HG02763 (cell line): ENCODE results near the gene UNC80.

Experiments
- ATAC-seq: cut with Tn5 transposase; IDR thresholded peaks from one replicate; pipeline ENCODE4 v1.9.1; 2021; ENCODE audit warnings: mild to moderate bottlenecking, moderate library complexity; ENCODE audit not compliant: unreplicated experiment

Gene UNC80

GRCh38 chr2:209908511-209908910, 136.9 kb downstream of the UNC80 start:
- no peak for ATAC-seq

DNA sequence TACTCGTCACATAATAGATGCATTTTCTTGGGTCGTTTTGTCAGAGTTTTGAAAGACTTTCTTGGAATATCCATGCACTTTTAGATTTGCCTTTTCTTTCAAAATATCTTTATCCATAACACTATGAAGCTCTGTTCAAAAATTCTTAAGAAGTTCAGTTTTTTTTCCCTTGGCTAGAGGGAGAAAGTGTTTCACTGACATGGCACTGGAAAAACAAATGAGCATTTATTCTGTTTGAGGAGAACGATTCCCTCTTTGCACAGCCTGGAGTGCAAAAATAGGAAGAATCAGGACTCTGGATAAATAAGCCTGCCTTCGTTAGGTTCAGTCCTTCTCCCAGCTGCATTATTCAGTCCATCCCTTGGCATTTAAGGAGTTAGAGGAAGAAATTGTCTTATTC, 139.9 kb downstream of the UNC80 start:
- ATAC-seq = no peak

DNA sequence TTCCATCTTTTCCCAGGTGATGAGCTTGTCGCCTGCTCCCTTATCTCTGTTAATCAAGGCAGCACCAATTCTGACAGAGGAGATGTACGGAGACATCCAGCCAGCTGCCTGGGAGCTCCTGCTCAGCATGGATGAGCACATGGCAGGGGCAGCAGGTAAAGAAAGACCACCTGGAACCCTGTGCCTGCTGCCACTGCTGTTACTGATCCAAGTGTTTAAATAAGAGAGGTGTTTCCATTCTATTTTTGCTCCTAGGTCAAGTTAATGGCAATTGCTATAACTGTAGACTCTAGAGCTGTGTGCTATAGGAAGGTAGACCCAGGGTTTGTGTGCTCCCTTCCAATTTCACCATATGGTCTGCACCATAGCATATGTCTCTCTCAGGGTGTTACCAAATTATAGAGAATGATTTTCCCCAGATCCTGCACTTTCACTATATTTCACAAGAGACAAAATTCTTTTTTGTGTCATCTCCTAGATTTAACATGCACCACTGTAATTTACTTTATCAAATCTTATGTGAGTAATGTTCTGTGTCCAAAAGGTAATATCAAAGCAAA, 142.2 kb downstream of the UNC80 start:
- ATAC-seq = no peak

DNA sequence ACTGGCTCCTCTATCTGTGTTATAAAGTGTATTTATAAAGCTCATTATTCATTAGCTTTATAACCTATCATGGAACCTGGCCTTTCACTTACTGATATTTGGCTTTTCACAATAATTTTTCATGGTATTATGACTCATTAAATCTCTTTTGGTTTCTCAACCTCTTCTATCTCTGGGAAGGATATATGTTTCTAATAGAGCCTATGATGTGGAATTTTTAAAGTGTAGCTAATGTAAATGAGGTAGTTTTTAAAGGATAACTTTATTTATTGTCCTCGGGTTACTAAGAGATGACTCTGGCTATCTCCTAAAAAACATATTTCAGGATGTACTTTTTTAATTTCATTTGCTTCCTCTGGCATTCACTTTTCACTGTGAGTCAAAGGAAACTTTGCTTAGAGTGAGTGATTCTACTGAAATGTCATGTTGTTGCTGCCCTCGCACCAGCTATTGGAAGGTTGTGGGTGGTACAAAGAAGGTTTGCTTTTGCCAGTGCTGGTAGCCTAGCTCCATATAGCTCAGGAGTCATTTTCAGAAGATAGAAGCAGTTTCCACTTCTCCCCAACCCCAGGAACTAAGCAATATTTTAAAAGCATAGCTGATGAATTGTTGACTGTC, 145.6 kb downstream of the UNC80 start:
- no peak for ATAC-seq

DNA sequence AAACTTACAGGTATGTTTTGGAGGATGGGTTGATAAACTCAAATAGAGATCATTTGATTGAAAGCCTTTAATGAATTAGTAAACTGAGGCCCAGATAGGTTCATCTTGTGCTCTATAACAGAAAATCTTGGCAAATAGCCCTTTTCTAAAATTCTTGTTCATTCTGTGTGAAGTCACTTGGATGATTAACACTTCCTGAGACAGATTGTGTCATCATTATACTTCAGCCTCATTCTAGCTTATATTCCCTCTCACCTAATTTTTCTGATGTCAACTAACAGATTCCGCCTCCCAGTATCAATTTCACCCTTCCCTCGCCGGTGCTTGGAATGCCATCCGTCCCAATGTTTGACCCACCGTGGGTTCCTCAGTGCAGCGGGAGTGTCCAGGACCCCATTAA, 146.6 kb downstream of the UNC80 start:
- ATAC-seq = no peak

- ATAC-seq = no peak
These were observed 150.5 kb downstream of the UNC80 start for GRCh38 chr2:209922116-209922515.

GRCh38 chr2:209929369-209929768, 157.7 kb downstream of the UNC80 start:
- no peak for ATAC-seq

GRCh38 chr2:209933499-209934483, 162.2 kb downstream of the UNC80 start:
- no peak for ATAC-seq

- ATAC-seq = no peak
These were observed 164.6 kb downstream of the UNC80 start for GRCh38 chr2:209936106-209936666.

DNA sequence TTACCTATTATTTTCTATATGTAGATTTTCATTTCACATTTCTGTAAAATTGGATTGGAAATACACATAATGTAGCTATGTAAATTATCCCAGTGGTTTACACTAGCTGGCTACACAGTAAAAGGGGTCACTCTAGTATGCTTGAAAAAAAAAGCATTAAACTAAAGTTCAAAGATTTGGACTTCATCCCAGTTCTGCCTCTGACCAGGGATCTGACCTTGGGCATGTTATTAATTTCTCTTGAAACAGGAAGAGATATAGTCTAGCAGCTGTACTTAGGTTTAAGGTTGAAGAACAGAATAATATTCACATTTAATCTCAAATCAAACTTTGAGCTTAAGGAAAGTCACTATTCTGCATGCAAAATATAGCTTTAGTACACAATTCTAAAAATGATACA, 166.3 kb downstream of the UNC80 start:
- no peak for ATAC-seq

- ATAC-seq = no peak
These were observed 167.3 kb downstream of the UNC80 start for GRCh38 chr2:209938906-209939305.

DNA sequence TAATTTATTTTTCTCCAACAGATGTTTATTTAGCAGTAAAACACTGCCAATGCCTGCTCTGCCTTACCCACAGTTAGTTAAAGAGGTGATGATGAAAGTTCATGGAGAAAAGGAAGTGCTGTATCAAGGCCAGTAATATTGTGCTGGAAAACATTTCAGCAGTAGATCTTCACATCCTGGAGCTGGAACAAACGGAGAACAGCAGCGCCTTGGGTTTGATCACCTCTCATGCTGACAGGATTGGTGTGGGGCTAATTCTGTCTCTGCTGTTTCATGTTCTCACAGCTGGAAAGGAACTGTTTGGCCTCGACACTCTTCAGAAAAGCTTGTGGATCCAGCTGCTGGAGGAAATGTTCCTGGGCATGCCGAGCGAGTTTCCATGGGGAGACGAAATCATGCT, 169.3 kb downstream of the UNC80 start:
- ATAC-seq = no peak

DNA sequence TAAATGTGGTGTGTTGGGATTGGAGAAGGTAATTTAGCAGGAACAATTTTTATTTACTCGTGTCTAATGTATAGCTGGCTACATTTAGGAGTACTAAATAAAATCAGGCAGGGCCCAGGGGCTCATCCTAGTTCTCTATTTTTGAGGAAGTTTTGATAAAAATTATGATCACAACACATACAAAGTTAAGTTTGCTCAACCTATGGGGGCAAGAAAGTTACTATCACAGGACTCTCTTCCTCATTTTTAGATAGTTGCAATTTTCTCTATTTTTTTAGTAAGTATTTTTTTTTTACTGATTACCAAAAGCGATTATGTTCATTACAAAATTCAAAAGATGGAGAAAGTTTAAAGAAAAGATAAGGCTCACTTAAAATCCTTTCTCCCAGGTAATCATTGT, 170.8 kb downstream of the UNC80 start:
- ATAC-seq = no peak

DNA sequence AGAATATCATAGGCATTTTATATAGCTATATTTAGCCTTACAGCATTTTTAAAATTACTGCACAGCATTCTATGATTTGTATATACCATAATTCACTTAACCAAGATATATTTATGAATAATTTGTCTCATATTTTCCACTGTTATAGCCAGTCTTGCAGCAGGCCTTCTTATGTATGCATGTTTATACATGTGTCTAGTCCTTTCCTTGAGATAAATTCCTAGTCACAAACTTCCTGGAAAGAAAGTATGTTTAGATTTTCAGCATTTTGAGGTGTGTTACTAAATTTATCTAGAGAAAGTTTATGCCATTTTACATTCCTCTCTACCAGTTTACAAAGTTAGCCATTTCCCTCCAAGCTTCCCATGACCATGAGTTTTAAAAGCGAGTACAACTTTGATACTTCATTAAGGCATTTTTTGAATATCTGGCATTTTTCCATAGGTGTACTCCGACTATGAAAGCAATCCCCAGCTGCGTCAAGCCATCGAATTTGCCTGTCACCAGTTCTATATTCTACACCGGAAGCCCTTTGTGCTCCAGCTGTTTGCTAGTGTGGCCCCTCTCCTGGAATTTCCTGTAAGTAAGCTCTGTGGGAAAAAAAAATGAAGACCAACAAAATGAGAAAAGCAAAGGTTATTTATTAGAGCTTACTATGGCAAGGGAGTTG, 171.4 kb downstream of the UNC80 start:
- no peak for ATAC-seq

DNA sequence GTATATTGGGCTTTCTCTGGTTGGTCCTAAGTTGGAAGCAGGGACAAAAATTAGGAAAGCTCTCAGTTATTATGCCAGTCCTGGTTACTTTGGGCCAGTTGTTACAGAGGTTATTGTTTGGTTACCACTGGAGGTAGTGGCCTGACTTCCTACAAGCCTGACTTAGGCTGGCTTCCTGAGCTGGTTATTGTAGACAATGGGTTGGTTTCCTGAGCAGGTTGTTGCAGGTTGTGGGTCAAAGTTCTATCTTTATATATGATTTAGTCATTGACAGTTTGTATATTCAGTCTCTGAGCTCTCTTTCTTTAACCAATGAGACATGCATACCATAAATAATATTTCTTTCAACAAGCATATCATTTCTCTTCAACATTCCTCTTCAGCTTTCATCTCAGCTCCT, 172.1 kb downstream of the UNC80 start:
- ATAC-seq = no peak

DNA sequence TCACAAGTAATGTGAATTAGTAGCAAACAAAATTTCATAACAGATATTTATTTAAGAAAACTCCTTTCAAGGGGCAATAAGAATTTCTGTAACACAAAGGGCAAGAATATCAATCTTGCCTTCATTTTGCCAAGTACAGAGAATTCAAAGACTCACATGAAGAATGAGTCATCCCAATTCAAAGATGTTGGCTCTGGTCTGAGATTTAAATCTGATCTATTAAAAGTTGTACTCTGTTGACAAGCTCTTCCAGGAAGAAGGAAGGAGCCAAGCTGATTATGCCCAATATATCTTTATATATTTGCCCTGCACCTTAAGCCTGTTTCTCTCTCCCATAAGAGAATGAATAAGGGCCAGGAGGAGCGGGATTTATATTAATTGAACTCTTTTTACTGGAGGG, 174.9 kb downstream of the UNC80 start:
- ATAC-seq = no peak

- ATAC-seq = no peak
These were observed 184.6 kb downstream of the UNC80 start for GRCh38 chr2:209956271-209956670.

DNA sequence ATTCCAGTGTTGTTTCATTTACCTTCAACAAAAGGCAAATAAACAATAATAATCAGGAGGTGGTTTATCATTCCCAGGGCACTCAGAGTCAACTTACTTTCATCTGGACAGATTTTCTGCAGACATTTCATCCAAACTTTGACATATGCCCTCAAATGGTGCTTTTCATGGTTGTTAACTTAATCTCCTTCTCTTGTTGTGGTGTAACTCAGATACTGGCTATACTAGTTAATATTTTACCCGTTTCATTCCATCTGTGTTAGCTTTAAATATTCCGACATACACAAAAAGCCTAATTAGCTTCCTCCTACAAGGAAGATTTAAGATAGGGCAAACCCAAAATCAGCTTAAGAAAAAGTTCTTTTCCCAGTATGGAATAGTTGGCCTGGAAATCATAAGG, 186.4 kb downstream of the UNC80 start:
- no peak for ATAC-seq

- no peak for ATAC-seq
These were observed 188.4 kb downstream of the UNC80 start for GRCh38 chr2:209960045-209960444.

DNA sequence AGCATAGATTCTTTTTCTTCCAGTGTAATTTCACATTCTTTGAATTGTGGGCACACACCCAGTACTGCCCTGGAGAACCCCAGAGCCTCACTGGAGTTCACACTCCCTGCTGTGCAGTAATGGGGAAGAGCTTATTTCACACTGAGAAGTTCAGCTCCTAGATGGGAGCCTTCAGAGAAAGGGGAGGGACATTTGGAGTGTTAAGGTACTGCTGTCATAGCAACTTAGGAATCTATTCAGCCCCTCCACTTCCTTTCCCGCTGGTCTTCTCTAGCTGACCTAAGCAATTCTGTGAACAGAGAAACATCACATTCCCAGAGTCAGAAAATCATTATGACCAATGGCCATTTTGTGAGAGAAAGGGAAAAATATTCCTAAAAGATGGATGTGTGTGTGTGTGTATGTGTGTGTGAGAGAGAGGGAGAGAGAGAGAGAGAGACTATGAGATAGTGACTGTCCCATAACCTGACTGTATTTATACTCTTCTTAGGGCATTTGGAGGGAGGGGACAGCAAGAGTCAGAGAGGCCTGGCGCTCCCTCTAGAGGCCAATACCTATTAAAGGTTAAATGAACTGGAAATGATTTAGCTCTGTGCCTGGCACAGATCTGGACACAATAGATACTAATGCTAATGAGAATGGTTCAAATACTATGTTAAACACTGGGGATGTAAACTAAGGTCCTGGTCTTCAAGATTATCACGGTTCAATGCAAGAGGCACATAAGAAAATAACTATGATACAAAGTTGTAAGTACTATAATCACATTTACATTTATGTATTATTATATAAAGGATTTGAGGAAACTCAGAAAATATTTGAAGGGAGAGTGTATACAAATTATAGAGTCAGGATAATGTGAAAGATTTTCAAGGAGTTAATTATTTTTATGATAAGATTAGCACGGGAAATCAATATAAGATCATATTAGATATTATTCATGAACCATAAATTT, 189.3 kb downstream of the UNC80 start:
- ATAC-seq = peak; percentile 87
